ENCODE measurements around the gene ADAMTS15.

DNA sequence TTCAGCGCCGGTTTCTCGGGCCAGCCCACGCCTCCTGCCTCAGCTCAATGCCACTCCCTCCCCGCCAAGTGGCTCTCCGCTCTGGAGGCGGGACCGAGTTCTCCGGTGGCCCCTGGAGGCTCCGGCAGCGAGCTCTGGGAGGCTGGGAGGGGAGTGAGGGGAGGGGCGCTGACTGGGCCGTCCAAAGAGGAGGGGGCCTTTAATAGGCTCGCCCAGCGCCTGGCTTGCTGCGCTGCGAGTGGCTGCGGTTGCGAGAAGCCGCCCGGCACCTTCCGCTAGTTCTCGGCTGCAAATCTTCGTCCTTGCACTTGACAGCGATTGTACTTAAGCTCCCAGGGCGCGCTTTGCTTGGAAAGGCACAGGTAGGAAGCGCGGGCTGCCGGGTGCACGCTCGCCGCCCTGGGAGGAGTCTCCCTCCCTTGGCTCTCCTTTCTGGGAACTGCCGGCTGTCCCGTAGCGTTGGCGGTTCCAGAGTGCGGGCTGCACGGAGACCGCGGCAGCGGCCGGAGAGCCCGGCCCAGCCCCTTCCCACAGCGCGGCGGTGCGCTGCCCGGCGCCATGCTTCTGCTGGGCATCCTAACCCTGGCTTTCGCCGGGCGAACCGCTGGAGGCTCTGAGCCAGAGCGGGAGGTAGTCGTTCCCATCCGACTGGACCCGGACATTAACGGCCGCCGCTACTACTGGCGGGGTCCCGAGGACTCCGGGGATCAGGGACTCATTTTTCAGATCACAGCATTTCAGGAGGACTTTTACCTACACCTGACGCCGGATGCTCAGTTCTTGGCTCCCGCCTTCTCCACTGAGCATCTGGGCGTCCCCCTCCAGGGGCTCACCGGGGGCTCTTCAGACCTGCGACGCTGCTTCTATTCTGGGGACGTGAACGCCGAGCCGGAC, at the start of gene ADAMTS15:
- TF ChIP-seq CTCF (IDR thresholded peaks at IDR 0.05) (peak in 2 of 4 experiments; percentile 2 to 17), POLR2A (IDR thresholded peaks at IDR 0.05) (peak; percentile 67 to 68), POLR2AphosphoS5 (IDR thresholded peaks at IDR 0.05) (peak; percentile 66)
